Measurements from ENCODE around the gene BAZ2B. TPM values are rescaled to one million over a fixed set of nuclear protein-coding genes. Genes with fewer than 3 reads are reported as not detected.

The BAZ2B gene
- total and polyA plus RNA-seq, 2 of the 13 experiments (the other 11 are each of a cell fraction or from before 2014, with no cell fraction given) = 14.0 to 15.1 TPM

GRCh38 chr2:159615367-159616285, 722 bp downstream of the BAZ2B start (continued):
- TF ChIP-seq PRDM10 (CRISPR knock-in tag; IDR thresholded peaks at IDR 0.05; ENCODE audit: low read depth) (peak; percentile 74), ZBTB20 (CRISPR knock-in tag; IDR thresholded peaks at IDR 0.05; ENCODE audit: borderline replicate concordance, low read depth) (peak; percentile 17; the same call in 1 of the 2 replicates), CSRNP1 (CRISPR knock-in tag; IDR thresholded peaks at IDR 0.05) (peak; percentile 58), TRIM24 (CRISPR knock-in tag; IDR thresholded peaks at IDR 0.05) (0 out of 2 replicates have a peak, but pooled peaks have one; percentile 37), ZNF790 (CRISPR knock-in tag; IDR thresholded peaks at IDR 0.05; ENCODE audit: borderline replicate concordance) (0 out of 2 replicates have a peak, but pooled peaks have one; percentile 48), UBTF (CRISPR knock-in tag; IDR thresholded peaks at IDR 0.05) (peak; percentile 98), ZBTB21 (CRISPR knock-in tag; IDR thresholded peaks at IDR 0.05) (no peak), HMGXB4 (CRISPR knock-in tag; IDR thresholded peaks at IDR 0.05; ENCODE audit: borderline replicate concordance in 1 of 2, low read depth in 1 of 2) (peak; percentile 58 to 95; a peak in 3 of 4 replicates), ZZZ3 (CRISPR knock-in tag; IDR thresholded peaks at IDR 0.05; ENCODE audit: borderline replicate concordance) (no peak), ZSCAN5A (CRISPR knock-in tag; IDR thresholded peaks at IDR 0.05; ENCODE audit: borderline replicate concordance) (peak; percentile 31; the same call in 1 of the 2 replicates), TAF1 (CRISPR knock-in tag; IDR thresholded peaks at IDR 0.05) (peak; percentile 80), IRF2 (CRISPR knock-in tag; IDR thresholded peaks at IDR 0.05) (peak; percentile 70)
